ENCODE data around the gene SMIM17.

The SMIM17 gene

DNA sequence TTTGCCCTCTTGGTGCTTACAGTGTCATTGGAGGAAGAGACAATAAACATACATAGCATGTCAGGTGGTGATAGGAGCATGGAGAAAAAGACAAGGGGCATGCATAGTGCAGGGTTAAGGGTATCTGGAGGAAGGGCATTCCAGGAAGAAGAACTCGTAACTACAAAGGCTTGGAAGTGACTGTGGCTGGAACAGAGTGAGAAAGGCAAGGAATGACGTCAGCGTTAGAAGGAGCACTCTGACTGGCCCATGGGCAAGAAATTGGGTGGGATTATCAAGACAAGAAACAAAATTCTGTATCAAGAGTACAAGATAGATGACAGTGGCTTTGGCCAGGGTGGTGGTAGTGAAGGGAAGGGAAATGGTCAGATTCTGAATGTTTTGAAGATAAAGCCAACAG lies 11.2 kb downstream of the SMIM17 start:
- H3K27me3 ChIP-seq (ENCODE audit: control insufficient read depth, insufficient read depth, low read length) = no peaks in the 10 kb centered on the region
- H3K9me3 ChIP-seq (ENCODE audit: control insufficient read depth, insufficient read depth, low read length) = peaks cover 86% of the 10 kb centered on the region
- H3K27ac ChIP-seq (ENCODE audit: low read depth, low read length) = no peak overlapping the region
- H3K4me3 ChIP-seq (ENCODE audit: low read depth, low read length) = no peak overlapping the region
- no peaks in the 10 kb centered on the region for H3K4me1 ChIP-seq (ENCODE audit: control insufficient read depth, insufficient read depth, low read length)
- H3K9ac ChIP-seq (ENCODE audit: low read depth, low read length) = no peak overlapping the region
- no peaks in the 10 kb centered on the region for H3K36me3 ChIP-seq (ENCODE audit: control insufficient read depth, insufficient read depth, low read length)

GRCh38 chr19:56660381-56661107 lies 17.6 kb downstream of the SMIM17 start:
- H3K9ac ChIP-seq (ENCODE audit: low read depth, low read length) = no peak overlapping the region
- no peaks in the 10 kb centered on the region for H3K36me3 ChIP-seq (ENCODE audit: control insufficient read depth, insufficient read depth, low read length)
- H3K9me3 ChIP-seq (ENCODE audit: control insufficient read depth, insufficient read depth, low read length) = peaks cover 81% of the 10 kb centered on the region
- H3K4me1 ChIP-seq (ENCODE audit: control insufficient read depth, insufficient read depth, low read length) = no peaks in the 10 kb centered on the region
- no peak overlapping the region for H3K27ac ChIP-seq (ENCODE audit: low read depth, low read length)
- no peaks in the 10 kb centered on the region for H3K27me3 ChIP-seq (ENCODE audit: control insufficient read depth, insufficient read depth, low read length)
- no peak overlapping the region for H3K4me3 ChIP-seq (ENCODE audit: low read depth, low read length)

GRCh38 chr19:56661248-56661647 lies 18.3 kb downstream of the SMIM17 start:
- Histone ChIP-seq H3K36me3 (ENCODE audit: control insufficient read depth, insufficient read depth, low read length) (no peaks in the 10 kb centered on the region), H3K9ac (ENCODE audit: low read depth, low read length) (no peak overlapping the region), H3K9me3 (ENCODE audit: control insufficient read depth, insufficient read depth, low read length) (peaks cover 81% of the 10 kb centered on the region), H3K27ac (ENCODE audit: low read depth, low read length) (no peak overlapping the region), H3K4me1 (ENCODE audit: control insufficient read depth, insufficient read depth, low read length) (no peaks in the 10 kb centered on the region), H3K27me3 (ENCODE audit: control insufficient read depth, insufficient read depth, low read length) (no peaks in the 10 kb centered on the region), H3K4me3 (ENCODE audit: low read depth, low read length) (no peak overlapping the region)

GRCh38 chr19:56663931-56664500 lies 21.1 kb downstream of the SMIM17 start:
- Histone ChIP-seq H3K36me3 (ENCODE audit: control insufficient read depth, insufficient read depth, low read length) (no peaks in the 10 kb centered on the region), H3K9me3 (ENCODE audit: control insufficient read depth, insufficient read depth, low read length) (peaks cover 83% of the 10 kb centered on the region), H3K27ac (ENCODE audit: low read depth, low read length) (no peak overlapping the region), H3K9ac (ENCODE audit: low read depth, low read length) (no peak overlapping the region), H3K27me3 (ENCODE audit: control insufficient read depth, insufficient read depth, low read length) (no peaks in the 10 kb centered on the region), H3K4me3 (ENCODE audit: low read depth, low read length) (no peak overlapping the region), H3K4me1 (ENCODE audit: control insufficient read depth, insufficient read depth, low read length) (no peaks in the 10 kb centered on the region)

- Histone ChIP-seq H3K9me3 (ENCODE audit: control insufficient read depth, insufficient read depth, low read length) (peaks cover 81% of the 10 kb centered on the region), H3K36me3 (ENCODE audit: control insufficient read depth, insufficient read depth, low read length) (no peaks in the 10 kb centered on the region), H3K9ac (ENCODE audit: low read depth, low read length) (no peak overlapping the region), H3K4me1 (ENCODE audit: control insufficient read depth, insufficient read depth, low read length) (no peaks in the 10 kb centered on the region), H3K27ac (ENCODE audit: low read depth, low read length) (no peak overlapping the region), H3K27me3 (ENCODE audit: control insufficient read depth, insufficient read depth, low read length) (no peaks in the 10 kb centered on the region), H3K4me3 (ENCODE audit: low read depth, low read length) (no peak overlapping the region)
These were observed 21.6 kb downstream of the SMIM17 start for GRCh38 chr19:56664511-56664910.

- H3K27ac ChIP-seq (ENCODE audit: low read depth, low read length) = no peak overlapping the region
- H3K4me1 ChIP-seq (ENCODE audit: control insufficient read depth, insufficient read depth, low read length) = no peaks in the 10 kb centered on the region
- no peaks in the 10 kb centered on the region for H3K36me3 ChIP-seq (ENCODE audit: control insufficient read depth, insufficient read depth, low read length)
- H3K27me3 ChIP-seq (ENCODE audit: control insufficient read depth, insufficient read depth, low read length) = no peaks in the 10 kb centered on the region
- no peak overlapping the region for H3K4me3 ChIP-seq (ENCODE audit: low read depth, low read length)
- peaks cover 74% of the 10 kb centered on the region for H3K9me3 ChIP-seq (ENCODE audit: control insufficient read depth, insufficient read depth, low read length)
- no peak overlapping the region for H3K9ac ChIP-seq (ENCODE audit: low read depth, low read length)
These were observed 24.4 kb downstream of the SMIM17 start for GRCh38 chr19:56667311-56667870.

GRCh38 chr19:56668676-56669075 lies 25.7 kb downstream of the SMIM17 start:
- Histone ChIP-seq H3K9me3 (ENCODE audit: control insufficient read depth, insufficient read depth, low read length) (peaks cover 68% of the 10 kb centered on the region), H3K27me3 (ENCODE audit: control insufficient read depth, insufficient read depth, low read length) (no peaks in the 10 kb centered on the region), H3K36me3 (ENCODE audit: control insufficient read depth, insufficient read depth, low read length) (no peaks in the 10 kb centered on the region), H3K4me1 (ENCODE audit: control insufficient read depth, insufficient read depth, low read length) (no peaks in the 10 kb centered on the region), H3K27ac (ENCODE audit: low read depth, low read length) (no peak overlapping the region), H3K4me3 (ENCODE audit: low read depth, low read length) (no peak overlapping the region), H3K9ac (ENCODE audit: low read depth, low read length) (no peak overlapping the region)

- no peaks in the 10 kb centered on the region for H3K27me3 ChIP-seq (ENCODE audit: control insufficient read depth, insufficient read depth, low read length)
- no peak overlapping the region for H3K9ac ChIP-seq (ENCODE audit: low read depth, low read length)
- H3K9me3 ChIP-seq (ENCODE audit: control insufficient read depth, insufficient read depth, low read length) = peaks cover 65% of the 10 kb centered on the region
- no peaks in the 10 kb centered on the region for H3K36me3 ChIP-seq (ENCODE audit: control insufficient read depth, insufficient read depth, low read length)
- no peak overlapping the region for H3K27ac ChIP-seq (ENCODE audit: low read depth, low read length)
- no peaks in the 10 kb centered on the region for H3K4me1 ChIP-seq (ENCODE audit: control insufficient read depth, insufficient read depth, low read length)
- H3K4me3 ChIP-seq (ENCODE audit: low read depth, low read length) = no peak overlapping the region; the same call in 1 of the 2 replicates
These were observed 27.5 kb downstream of the SMIM17 start for GRCh38 chr19:56670401-56670960.

- Histone ChIP-seq H3K4me1 (ENCODE audit: control insufficient read depth, insufficient read depth, low read length) (no peaks in the 10 kb centered on the region), H3K9ac (ENCODE audit: low read depth, low read length) (no peak overlapping the region), H3K4me3 (ENCODE audit: low read depth, low read length) (peak overlapping the region; percentile 52)
These were observed 28.1 kb downstream of the SMIM17 start for GRCh38 chr19:56670961-56671612.

DNA sequence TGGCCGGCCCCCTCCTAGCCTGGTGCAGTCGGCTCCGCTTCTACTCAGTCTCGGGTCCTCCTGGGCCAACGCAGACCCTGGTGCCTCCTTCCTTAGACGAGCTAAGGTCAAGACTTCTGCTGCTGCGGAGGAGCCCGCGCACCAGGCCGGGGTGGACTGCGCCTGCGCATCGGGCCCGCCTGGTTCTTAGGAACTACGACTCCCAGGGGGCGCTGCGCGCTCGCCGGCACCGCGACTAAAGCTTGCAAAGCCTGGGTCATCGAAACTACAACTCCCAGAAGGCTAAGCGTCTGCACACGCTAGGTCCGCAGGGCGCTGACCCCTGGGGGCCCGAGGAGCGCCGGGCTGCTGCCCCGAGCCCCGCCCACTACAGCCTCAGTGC lies 28.6 kb downstream of the SMIM17 start, which contains the start of gene ZNF835:
Gene ZNF835, minus strand, starts transcription at position 145 of the 382 bp plus-strand sequence. CDS start 6,559 bp downstream, outside the sequence.
- peaks cover 70% of the 10 kb centered on the region for H3K9me3 ChIP-seq (ENCODE audit: control insufficient read depth, insufficient read depth, low read length)
- no peak within 1 kb of the TSS for H3K9ac ChIP-seq (ENCODE audit: low read depth, low read length)
- no peaks in the 10 kb centered on the region for H3K36me3 ChIP-seq (ENCODE audit: control insufficient read depth, insufficient read depth, low read length)
- H3K4me1 ChIP-seq (ENCODE audit: control insufficient read depth, insufficient read depth, low read length) = no peaks in the 10 kb centered on the region
- peak within 1 kb of the TSS; percentile 52 for H3K4me3 ChIP-seq (ENCODE audit: low read depth, low read length)
- no peaks in the 10 kb centered on the region for H3K27me3 ChIP-seq (ENCODE audit: control insufficient read depth, insufficient read depth, low read length)
- H3K27ac ChIP-seq (ENCODE audit: low read depth, low read length) = no peak within 1 kb of the TSS

More at GRCh38 chr19:56670961-56671612, 28.1 kb downstream of the SMIM17 start:
- Histone ChIP-seq H3K9me3 (ENCODE audit: control insufficient read depth, insufficient read depth, low read length) (peaks cover 69% of the 10 kb centered on the region), H3K27me3 (ENCODE audit: control insufficient read depth, insufficient read depth, low read length) (no peaks in the 10 kb centered on the region), H3K27ac (ENCODE audit: low read depth, low read length) (no peak overlapping the region), H3K36me3 (ENCODE audit: control insufficient read depth, insufficient read depth, low read length) (no peaks in the 10 kb centered on the region)

All from HUES48 (cell line).